HG03159 (cell line): ENCODE results near the gene TLL2.
"Not testable (repeated sequence)": the region's sequence is repeated elsewhere in the genome, so short reads cannot be mapped to it uniquely, and the experiment has no call there.

Source experiments
- ATAC-seq: cut with Tn5 transposase; IDR thresholded peaks from one replicate; pipeline ENCODE4 v1.9.1; 2021; ENCODE audit warnings: mild to moderate bottlenecking, moderate library complexity; ENCODE audit not compliant: unreplicated experiment

TLL2 gene

DNA sequence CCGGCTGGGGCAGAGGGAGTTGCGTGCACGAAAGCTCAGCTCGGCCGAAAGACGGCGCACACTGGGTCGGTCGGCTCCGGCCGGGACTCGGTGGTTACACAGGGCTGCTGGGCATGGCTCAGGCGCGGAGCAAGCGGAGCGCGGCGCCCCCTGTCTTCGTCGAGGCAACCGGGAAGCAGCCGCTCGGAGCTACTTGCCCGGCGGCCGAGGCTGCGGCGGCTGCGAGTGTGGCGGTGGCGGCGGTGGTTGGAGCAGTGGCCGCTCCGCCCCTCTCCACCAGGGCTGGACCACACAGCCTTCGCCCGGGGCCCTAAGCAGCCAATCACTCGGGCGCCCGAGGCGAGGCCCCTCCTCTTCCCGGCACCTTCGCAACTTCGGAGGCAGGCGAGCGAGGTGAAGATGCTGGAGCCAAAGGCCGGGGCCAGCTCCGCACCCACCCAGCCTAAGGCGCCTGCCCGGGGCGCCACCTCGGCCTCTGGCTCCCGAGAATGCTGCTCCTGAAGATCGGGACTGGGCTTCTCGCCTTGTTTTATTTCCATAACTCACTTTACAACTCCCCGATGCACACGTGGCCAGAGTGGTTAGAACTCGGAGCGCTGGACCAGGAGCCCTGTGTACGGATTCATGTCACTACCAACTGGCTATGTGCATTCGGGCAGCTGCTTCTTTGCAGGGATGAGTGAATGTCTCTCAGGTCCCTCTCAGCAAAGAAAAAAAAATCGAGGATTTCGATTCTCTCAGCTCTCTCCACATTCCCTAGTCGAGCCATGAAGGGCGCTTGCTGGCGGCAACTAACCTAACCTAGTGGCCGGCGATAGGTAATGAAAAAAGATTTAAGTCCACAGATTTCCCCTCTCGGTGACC, at the start of gene TLL2:
TSS of gene TLL2 (minus strand) at position 229 of the 864 bp plus-strand sequence. CDS start 241 bp downstream, outside the sequence.
- ATAC-seq = peak; percentile 74

DNA sequence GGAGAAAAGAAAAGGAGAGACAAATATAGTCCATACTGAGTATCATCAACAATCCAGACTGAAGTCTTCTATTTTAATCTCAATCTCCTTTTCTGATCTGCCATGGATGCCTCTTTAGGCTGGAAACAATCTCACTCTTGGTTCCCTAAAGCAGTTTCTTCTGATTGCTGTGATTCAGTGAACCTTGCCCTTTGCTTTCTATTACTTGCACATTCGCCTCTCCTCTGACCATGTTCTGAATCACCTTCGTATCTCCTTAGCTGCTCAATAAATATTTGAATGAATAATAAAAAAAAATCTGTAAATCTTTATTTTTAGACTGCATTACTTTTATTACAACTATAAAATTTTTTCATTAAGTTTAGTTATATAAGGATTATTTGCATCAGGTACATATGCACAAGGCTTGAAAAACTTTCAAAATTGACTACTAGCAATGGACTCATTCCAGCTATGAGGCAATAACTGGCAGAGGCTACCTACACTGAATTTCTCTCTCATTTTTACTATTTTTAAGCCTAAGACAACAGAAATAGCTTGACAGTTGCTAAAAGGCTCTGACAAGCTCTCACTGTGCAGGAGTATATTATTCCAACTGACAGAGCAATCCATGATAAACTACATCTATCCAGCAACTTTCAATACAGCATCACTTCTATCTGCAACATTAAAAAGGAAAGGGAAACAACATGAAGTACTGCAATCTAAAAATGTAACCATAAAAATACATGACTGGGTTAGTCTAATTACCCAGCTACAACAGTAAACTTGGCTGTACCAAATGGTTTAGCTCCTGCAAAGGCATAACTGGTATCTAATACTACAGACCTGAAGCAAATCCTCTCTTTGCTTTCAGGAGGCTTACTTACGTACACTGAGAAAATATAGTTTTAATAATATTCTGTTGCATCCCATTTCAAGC, 47.5 kb upstream of the TLL2 start:
- ATAC-seq = no peak

DNA sequence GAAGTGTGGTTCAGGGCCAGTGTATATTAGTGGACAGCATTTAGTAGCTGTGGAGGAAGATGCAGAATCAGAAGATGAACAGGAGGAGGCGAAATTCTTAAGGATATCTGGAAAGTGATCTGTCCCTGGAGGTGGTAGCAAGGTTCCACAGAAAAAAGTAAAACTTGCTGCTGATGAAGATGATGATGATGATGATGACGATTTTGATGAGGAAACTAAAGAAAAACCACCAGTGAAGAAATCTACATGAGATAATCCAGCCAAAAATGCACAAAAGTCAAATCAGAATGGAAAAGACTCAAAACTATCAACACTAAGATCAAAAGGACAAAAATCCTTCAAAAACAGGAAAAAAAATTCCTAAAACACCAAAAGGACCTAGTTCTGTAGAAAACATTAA, 46.8 kb upstream of the TLL2 start:
- no peak for ATAC-seq

DNA sequence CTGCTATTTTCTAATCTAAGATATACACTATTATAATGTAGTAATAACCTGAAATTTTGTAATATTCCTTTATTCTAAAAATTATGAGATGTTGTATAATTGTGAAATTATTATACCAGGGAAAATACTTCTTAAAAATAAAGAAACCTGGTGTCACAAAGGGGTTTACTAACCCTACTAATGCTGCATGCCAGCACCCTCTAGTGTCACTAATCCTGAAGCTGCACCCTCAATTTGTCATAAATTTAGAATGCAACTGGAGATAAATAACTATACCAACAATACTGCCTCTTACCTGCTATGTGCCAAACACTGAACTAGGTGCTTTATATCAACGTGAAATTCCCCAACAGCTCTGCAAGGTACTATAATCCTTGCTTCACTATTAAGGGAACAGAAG, 42.3 kb upstream of the TLL2 start:
- no peak for ATAC-seq

DNA sequence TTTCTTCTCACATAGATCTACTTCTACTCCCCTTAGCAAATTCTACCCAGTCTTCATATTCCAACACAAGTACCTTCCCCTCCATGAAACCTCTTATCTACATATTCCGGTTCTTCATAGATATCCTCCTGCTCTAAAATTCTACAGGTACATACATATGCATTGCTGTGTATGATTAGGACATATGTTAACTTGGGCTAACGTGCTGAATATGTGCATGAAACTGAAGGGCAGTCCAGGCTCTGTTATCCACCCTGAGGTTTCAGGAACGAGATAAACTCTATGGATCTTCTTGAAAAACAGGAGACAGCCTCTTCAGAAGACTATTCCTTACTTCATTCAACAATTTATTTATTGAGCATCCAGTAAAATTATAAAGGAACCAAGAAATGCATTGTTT, 41.6 kb upstream of the TLL2 start:
- ATAC-seq = no peak

DNA sequence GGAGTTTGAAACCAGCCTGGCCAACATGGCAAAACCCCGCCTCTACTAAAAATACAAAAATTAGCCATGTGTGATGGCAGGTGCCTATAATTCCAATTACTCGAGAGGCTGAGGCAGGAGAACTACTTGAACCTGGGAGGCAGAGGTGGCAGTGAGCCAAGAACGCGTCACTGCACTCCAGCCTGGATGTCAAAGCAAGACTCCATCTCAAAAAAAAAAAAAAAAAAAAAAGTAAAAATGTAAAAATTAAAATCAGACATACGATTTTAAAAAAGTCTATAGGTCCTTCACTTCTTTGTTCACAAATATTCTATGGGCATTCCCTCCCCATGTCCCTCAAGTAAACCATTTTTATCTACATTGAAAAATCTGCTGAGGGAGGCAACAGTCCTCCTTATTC, 34.9 kb upstream of the TLL2 start:
- ATAC-seq = no peak

DNA sequence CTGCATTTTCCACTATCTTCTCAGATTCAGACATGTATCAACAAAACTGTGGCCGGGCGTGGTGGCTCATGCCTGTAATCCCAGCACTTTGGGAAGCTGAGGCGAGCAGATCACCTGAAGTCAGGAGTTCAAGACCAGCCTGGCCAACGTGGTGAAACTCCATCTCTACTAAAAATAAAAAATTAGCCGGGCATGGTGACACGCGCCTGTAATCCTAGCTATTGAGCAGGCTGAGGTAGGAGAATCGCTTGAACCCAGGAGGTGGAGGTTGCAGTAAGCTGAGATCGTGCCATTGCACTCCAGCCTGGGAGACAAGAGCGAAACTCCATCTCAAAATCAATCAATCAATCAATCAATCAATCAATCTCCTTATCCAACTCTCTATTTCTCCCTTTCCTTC, 31.8 kb upstream of the TLL2 start:
- ATAC-seq = not testable (repeated sequence)

DNA sequence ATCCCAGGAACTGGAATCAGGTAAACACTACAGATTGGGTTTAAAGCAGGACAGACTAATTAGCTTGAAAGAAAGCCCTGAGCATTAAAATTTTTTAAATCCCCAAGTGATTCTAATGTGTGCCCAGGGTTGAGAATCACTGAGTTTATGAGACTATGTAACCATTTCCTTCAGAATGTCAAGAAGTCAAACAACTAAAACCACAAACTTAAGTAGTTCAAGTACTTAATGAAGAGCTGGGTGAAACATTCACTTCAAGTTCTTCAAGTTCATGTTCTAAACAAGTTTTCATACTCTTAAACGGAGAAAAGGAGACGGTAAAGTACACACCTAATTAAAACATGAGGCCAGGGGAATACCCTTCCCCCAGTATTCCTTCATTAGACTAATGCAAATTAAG, 28.2 kb upstream of the TLL2 start:
- no peak for ATAC-seq

DNA sequence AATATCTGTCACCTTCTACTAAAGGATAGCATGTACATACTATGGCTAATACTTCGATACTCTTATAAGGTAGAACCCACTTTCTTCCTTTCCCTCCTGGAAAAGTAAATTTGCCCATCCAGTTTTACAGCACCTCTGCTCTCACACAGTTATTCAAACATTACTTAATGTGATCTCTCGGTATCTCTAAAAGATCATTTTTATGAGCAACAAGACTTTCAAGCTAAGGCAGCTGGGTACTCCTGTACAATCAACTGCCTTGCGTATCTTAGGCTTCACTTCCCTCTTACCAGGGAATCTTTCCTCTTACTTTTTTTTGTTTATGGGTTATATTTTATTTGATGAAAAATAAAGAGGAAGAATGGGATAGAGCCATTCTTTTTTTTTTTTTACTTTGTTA, 26.5 kb upstream of the TLL2 start:
- ATAC-seq = no peak

DNA sequence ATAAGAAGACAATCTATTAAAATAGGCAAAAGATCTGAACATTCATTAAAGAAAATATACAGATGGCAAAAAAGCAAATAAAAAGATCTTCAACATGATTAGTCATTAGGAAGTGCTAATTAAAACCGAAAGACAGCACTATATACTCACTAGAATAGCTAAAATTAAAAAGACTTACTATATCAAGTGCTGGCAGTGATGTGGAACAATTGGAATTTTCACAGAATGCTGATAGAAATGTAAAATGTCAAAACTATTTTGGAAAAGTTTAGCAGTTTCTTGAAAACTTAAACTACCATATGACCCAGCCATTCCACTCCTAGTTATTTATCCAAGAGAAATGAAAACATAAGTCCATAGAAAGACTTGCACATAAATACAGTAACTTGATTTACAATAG, 25.0 kb upstream of the TLL2 start:
- no peak for ATAC-seq

DNA sequence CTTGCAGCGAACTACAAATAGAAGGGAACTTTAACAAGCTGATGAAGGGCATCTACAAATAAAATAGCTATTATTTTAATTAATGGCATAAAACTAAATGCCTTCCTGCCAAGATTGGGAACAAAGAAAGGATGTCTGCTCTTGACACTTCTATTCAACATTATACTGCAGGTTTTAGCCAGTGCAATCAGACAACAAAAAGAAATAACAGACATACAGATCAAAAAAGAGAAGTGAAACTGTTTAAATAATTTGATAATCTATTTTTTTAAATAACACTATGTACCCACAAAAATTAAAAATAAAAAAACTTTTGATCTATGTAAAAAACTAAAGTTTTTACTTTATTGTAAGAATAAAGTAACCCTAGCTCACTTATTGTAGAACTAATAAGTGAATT, 22.4 kb upstream of the TLL2 start:
- ATAC-seq = no peak

DNA sequence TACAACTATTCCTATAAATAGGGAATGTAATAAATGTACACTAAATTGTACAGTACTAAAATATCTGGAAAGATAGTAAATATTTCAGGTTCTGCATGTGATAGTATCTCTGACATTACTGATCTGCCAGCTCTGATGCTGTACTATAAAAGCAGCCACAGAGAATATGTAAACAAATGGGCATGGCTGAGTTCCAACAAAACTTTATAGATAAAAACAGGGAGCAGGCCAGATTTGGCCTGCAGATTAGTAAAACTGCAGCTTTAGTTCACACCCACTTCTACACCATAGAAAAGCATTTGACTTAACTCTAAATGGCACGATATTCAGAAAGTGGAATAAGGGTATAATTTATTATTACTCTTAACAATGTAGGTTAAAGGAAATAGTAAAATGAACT, 18.8 kb upstream of the TLL2 start:
- no peak for ATAC-seq

DNA sequence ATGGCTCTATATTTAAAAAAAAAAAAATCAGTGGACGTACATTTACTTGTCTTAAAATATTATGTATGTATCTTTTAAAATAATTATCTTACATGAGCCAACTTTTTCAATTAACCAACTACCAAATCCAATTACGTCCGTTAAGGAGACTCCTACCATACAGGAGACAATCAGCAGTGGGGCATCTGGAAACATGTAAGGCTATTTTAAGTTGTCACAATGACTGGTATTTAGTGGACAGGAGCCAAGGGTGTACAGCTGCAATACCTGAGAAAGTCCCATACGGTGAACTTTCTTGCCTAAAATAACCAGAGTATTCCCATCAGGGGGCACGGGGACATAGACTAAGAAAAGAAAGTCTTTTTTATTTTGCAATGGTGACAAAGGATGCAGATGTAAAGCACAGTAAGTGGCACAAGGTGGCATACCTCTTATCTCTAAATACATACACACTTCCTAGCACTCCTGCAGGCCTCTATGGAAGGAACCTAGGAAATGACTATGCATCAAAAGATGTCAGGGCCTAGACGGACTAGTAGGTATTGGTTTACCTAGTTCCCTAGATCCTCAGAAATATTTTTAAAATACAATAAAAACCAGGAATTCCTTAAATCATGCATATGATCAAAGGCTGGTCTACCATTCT, 16.0 kb upstream of the TLL2 start:
- no peak for ATAC-seq

DNA sequence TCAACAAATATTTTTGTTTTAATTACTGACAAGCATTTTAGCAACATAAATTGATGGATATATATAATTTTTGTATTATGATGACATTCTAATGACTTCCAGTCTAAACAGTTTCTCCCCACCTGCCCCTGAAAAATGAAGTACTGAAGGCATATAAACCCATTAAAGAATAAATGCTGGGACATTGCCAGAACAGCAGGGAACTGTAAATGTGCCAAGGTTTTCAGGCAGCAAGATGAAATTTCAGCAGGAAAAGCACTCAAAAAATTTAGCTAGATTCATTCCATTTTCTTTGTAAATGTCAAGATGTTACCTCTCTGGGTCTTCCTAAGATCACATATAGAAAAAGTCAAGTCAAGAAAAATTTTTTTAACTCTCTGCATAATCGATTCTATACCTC, 11.0 kb upstream of the TLL2 start:
- no peak for ATAC-seq

DNA sequence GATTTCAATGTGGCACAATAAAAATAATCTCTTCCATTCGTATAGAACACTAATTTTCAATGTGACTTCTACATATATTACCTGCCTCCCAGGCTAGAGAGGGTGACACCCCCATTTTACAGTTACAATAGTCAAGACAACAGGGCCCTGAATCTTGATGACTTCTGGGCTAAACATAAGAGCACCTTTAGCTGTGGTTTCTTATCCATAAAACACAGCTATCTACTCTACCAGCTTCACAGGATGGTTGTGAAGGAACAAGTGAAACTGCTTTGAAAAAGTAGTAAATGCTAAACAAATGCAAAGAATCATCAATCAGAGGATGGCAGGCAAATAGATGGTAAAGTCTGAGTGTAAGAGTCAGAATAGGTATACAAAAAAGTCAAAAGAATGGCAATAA, 3.6 kb upstream of the TLL2 start:
- no peak for ATAC-seq

DNA sequence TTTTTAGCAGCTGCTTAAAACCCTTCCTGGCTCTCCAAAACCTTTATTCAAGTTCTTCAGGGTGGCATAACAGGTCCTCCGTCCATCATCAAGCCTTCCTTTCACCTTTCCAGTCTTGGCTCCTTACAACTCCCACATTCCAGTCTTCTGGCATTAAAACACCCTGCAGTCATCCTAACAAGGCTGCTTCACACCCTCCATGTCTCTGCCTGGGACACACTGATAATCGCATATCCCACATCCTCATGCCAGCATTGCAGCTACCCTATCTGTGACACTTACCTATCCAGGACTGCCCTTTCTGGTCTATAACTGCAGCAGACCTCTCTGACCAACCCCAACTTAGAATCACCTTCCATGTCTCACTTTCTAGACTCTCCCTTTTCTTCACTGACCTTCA, 2.6 kb upstream of the TLL2 start:
- ATAC-seq = no peak

DNA sequence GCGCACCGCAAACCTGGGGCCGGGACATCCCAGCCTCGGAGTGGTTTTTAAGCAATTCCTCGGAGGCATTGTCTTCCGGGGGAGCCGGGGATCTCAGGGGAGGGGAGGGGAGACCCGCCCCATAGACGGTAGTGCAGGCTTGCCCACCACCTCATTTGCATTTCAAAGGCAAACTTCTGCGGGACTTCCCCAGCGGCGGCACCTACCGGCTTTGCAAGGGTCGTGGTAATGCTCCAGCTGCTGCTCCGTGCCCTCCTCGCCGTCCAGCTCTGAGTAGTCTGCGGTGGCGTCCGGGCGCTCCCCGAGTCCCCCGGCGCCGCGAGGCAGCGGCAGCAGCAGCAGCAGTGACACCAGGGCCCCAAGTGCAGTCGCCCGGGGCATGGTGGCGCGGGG, 425 bp downstream of the TLL2 start:
- ATAC-seq = peak; percentile 46

DNA sequence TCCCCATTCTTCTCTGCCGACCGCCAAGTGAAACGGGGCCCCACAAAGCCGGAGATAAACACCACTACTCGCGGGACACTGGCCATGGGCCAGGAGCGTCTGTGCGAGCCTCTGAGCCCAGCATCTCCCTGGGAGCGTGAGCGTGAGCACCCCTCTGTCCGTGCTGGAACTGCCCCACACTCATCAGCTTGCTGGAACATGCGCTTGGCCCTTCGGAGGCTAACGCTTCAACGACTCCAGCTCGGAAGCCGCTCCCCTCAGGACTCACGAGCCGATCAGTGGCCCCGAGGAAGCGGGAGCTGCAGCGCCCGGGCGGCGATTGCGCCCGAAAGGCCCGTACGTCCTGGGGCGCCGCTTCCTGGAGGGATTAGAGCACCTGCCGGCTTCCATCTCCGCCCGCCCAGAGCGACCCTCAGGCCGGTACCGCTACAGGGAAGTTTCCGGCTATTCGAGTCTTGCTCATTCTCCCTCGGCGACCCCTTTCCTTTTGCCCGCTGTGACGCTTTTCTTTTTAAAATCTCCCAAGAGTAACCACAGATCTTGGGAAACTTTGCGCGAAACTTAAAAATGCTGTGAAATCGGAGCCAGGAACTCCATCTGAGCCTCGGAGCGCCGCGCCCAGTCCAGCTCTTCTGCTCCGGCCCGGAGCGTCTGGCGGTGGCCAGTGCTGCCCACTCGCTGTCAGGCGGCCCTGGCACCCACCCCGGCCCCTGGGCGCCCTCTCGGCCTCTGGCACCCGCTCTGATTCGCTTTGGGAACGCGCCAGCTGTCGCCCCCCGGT, 1.0 kb downstream of the TLL2 start:
- no peak for ATAC-seq

DNA sequence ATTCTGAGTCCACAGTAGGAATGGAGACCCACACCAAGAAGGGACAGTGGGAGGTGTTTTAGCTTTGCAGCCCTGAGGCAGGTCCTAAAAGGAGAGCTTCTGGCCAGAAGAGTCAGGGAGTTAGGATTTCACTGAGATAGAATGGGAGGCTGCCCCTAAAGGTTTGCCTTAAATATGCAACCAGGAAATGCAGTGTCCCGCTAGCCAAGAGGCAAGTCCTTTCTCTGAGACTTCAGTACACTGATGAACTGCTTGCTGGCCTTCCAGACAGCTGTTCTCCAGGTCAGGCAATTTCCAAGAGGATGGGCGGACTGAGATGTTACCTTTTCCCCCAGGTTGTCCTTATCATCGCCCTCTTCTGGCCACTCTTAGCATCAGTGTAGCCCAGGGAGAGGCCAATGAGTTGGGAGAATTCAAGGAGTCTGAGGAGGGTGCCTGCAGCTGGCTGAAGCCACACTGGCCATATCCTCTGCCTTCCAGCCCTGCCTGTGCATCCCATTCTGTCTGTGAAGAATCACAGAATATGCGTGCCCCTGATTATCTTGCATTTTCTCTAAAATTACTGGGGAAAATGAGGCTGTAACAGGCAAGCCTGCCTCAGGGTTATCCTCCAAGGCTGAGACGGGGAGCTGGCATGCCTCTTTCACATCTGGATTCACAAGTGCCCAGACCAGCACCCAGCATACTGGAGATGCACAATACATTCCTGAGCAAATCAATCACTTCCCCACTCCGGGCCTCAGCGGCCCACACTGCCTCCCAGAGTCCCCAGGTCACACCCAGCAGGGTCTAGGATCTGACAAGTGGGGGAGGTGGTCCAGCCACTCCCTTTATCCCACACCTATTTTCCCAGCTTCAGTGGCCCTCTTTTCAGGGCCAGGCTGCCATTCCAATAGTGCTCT, 2.4 kb downstream of the TLL2 start:
- ATAC-seq = no peak
